Common myeloid progenitor, CD34-positive (primary cell): ENCODE measurements around the gene SASS6.

Experiments used
- CTCF ChIA-PET: fragments of 350-600 bp; sonication (Branson Sonifier 250); formaldehyde crosslinking; loops from one replicate; lab custom pipeline; 2021; ENCODE audit warnings: antibody characterized with exemption; lab: Charles Lee
- POLR2A ChIA-PET: fragments of 350-600 bp; sonication (Branson Sonifier 250); formaldehyde crosslinking; loops from one replicate; lab custom pipeline; 2021; ENCODE audit warnings: antibody characterized with exemption; lab: Charles Lee
- DNase-seq, 3 donors: peaks; one replicate each; pipeline versions ENCODE4 v3.0.0 to v3.0.0-alpha.2; 2013
- H3K27ac ChIP-seq, 2 experiments: 1 replicate in 1 of 2; 2 replicates in 1 of 2; pipeline ENCODE4 v1.7.0; 2013; ENCODE audit warnings: inconsistent platforms in 2 of 2, low read length in 2 of 2, mild to moderate bottlenecking in 2 of 2, low read depth in 1 of 2, moderate library complexity in 1 of 2; ENCODE audit not compliant: severe bottlenecking in 2 of 2, insufficient read depth in 1 of 2, poor library complexity in 1 of 2
- H3K27me3 ChIP-seq, 5 experiments: replicated peaks in 2 of 5; 1 replicate in 3 of 5; 2 replicates in 2 of 5; pipeline versions ENCODE4 v1.6.1 to v1.7.0; 2013; ENCODE audit warnings: low read length in 4 of 5, mild to moderate bottlenecking in 2 of 5, moderate library complexity in 2 of 5, inconsistent platforms in 1 of 5; ENCODE audit not compliant: insufficient read depth in 5 of 5, control insufficient read depth in 4 of 5
- H3K36me3 ChIP-seq, 4 experiments: 1 replicate in 2 of 4; 2 replicates in 2 of 4; pipeline versions ENCODE4 v1.6.1 to v1.7.0; 2013; ENCODE audit warnings: low read length in 3 of 4, control low read depth in 1 of 4, mild to moderate bottlenecking in 1 of 4; ENCODE audit not compliant: control insufficient read depth in 4 of 4, insufficient read depth in 4 of 4
- H3K4me1 ChIP-seq, 4 experiments: 1 replicate in 3 of 4; 2 replicates in 1 of 4; pipeline versions ENCODE4 v1.6.1 to v1.7.1; 2013; ENCODE audit warnings: low read length in 3 of 4, mild to moderate bottlenecking in 3 of 4, control low read depth in 1 of 4, inconsistent platforms in 1 of 4, moderate library complexity in 1 of 4; ENCODE audit not compliant: control insufficient read depth in 4 of 4, insufficient read depth in 4 of 4; ENCODE audit errors: control extremely low read depth in 1 of 4
- H3K4me3 ChIP-seq, 7 experiments: 1 replicate in 4 of 7; 2 replicates in 3 of 7; pipeline versions ENCODE4 v1.5.1 to v1.7.0; 2013; ENCODE audit warnings: mild to moderate bottlenecking in 7 of 7, low read length in 6 of 7, moderate library complexity in 6 of 7, inconsistent platforms in 2 of 7, low read depth in 2 of 7, control low read depth in 1 of 7; ENCODE audit not compliant: insufficient read depth in 4 of 7, control insufficient read depth in 1 of 7; ENCODE audit errors: extremely low read depth in 1 of 7
- H3K9me3 ChIP-seq, 5 experiments: 1 replicate in 4 of 5; 2 replicates in 1 of 5; pipeline versions ENCODE4 v1.6.1 to v1.7.1; 2013; ENCODE audit warnings: low read length in 4 of 5, mild to moderate bottlenecking in 2 of 5, inconsistent platforms in 1 of 5, low read depth in 1 of 5, moderate library complexity in 1 of 5; ENCODE audit not compliant: control insufficient read depth in 4 of 5, insufficient read depth in 2 of 5; ENCODE audit errors: control extremely low read depth in 1 of 5
- WGBS: methylation state at CpG from one replicate; pipeline ENCODE4 v1.1.5; 2013; ENCODE audit not compliant: insufficient coverage; 5-methylcytosine and 5-hydroxymethylcytosine counted together

The SASS6 gene

GRCh38 chr1:100162881-100163280, 30.2 kb upstream of the SASS6 start:
- CTCF ChIA-PET = interaction anchor here (0.6 kb wide), 1 partner anchor 311 kb away, joined by 3 read pairs; no protein-coding TSS in a partner anchor
- Histone ChIP-seq H3K36me3 (no peaks in the 10 kb centered on the region), H3K9me3 (peaks cover 0 to 1% (median 0%) of the 10 kb centered on the region in 5 experiments), H3K27me3 (no peaks in the 10 kb centered on the region), H3K4me1 (no peaks in the 10 kb centered on the region), H3K27ac (no peak overlapping the region), H3K4me3 (no peak overlapping the region)
- DNase-seq = no peak
- POLR2A ChIA-PET = no interaction called here

- Histone ChIP-seq H3K36me3 (peaks cover 0 to 24% (median 11%) of the 10 kb centered on the region in 4 experiments), H3K27me3 (no peaks in the 10 kb centered on the region), H3K4me3 (no peak overlapping the region), H3K27ac (no peak overlapping the region), H3K4me1 (no peaks in the 10 kb centered on the region), H3K9me3 (no peaks in the 10 kb centered on the region)
- POLR2A ChIA-PET = no interaction called here
- no peak for DNase-seq
- no CpG with 5 or more reads among the region's 4 CpGs for WGBS
- CTCF ChIA-PET = no interaction called here
Observed at GRCh38 chr1:100152271-100152670, 19.5 kb upstream of the SASS6 start.

DNA sequence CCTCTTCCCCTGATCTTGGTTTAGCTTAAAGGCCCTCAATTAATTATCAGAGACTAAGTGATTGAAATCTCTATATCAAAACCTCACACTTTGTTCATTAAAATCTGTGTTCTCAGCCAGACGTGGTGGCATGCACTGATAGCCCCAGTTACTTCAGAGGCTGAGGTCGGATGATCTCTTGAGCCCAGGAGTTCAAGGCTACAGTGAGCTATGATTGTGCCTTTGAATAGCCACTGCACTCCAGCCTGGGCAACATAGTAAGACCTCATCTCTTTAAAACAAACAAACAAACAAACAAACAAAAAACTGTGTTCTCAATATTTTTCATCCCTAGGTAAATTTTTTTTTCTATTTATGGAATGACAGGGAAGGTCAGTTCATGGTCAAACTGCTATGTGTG, 18.9 kb upstream of the SASS6 start:
- POLR2A ChIA-PET = no interaction called here
- no peaks in the 10 kb centered on the region for H3K4me1 ChIP-seq
- H3K4me3 ChIP-seq = no peak overlapping the region
- H3K9me3 ChIP-seq = no peaks in the 10 kb centered on the region
- 78% methylated on average over 1 of the region's 2 CpGs for WGBS
- H3K36me3 ChIP-seq = peaks cover 0 to 27% (median 13%) of the 10 kb centered on the region in 4 experiments
- H3K27me3 ChIP-seq = no peaks in the 10 kb centered on the region
- no peak for DNase-seq
- no peak overlapping the region for H3K27ac ChIP-seq
- CTCF ChIA-PET = no interaction called here

GRCh38 chr1:100147875-100148274, 15.1 kb upstream of the SASS6 start:
- no peak for DNase-seq
- Histone ChIP-seq H3K9me3 (no peaks in the 10 kb centered on the region), H3K27ac (no peak overlapping the region), H3K4me3 (no peak overlapping the region), H3K4me1 (no peaks in the 10 kb centered on the region), H3K36me3 (peaks cover 17 to 64% (median 29%) of the 10 kb centered on the region in 4 experiments), H3K27me3 (no peaks in the 10 kb centered on the region)
- POLR2A ChIA-PET = no interaction called here
- CTCF ChIA-PET = interaction anchor here (0.9 kb wide), 1 partner anchor 305 kb away, joined by 4 read pairs; no protein-coding TSS in a partner anchor
- 100% methylated on average over 1 of the region's 4 CpGs for WGBS

DNA sequence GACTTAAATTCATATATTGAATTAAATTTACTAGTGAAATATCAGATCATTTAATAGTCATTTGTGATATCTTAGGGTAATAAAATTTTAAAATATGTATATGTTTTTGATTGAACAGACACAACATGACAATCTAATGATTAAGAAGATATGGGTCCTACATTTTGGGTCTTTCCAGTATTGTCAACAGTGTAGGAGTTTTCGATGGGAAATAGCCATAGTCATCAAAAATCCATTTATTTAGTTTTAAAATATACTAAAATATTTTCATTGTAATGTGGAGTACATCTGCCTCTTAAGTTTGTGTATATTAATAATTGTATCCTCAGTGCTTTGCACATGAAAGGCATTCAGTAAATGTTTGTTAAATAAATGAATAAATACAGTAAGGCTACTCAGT, 14.2 kb upstream of the SASS6 start:
- no peaks in the 10 kb centered on the region for H3K27me3 ChIP-seq
- no peak for DNase-seq
- H3K4me1 ChIP-seq = no peaks in the 10 kb centered on the region
- no peak overlapping the region for H3K27ac ChIP-seq
- ChIA-PET POLR2A (no interaction called here), CTCF (no interaction called here)
- peaks cover 21 to 73% (median 34%) of the 10 kb centered on the region in 4 experiments for H3K36me3 ChIP-seq
- H3K9me3 ChIP-seq = no peaks in the 10 kb centered on the region
- H3K4me3 ChIP-seq = no peak overlapping the region
- WGBS = no CpG with 5 or more reads among the region's 1 CpG

DNA sequence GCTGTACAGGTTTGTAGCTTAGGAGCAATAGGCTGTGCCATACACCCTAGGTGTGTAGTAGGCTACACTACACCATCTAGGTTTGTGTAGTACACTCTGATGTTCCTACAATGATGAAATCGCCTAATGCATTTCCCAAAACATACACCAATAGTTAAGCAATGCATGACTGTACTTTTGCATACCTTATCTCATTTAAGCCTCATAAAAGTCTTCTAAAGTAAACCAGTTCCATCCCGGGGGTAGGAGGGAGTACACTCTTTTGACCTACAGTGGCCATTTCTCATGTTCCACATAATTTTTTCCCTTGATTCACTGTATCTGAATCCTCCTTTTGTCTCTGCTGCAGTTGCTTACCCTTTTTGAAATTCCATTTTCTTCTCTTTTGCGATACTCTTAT, 12.4 kb upstream of the SASS6 start:
- CTCF ChIA-PET = interaction anchor here (0.7 kb wide), 1 partner anchor 103 kb away, joined by 3 read pairs; no protein-coding TSS in a partner anchor
- no peaks in the 10 kb centered on the region for H3K4me1 ChIP-seq

DNA sequence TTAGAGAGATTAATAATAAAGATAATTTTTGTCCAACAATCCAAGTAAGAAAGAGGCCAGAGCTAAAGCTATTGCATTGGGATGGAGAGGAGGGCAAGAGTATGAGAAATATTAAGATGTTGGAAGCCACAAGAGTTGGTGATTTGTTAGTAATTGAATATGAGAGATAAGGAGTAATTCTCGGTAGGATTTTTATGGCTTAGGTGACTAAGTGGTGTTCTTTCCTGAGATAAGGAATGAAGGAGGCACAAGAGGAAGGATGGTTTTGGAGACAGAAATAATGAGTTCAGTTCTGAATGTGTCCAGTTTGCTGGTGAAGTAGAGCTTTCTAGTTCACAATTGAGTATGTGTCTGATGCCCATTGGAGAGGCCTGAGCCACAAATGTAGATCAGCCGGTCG, 9.6 kb upstream of the SASS6 start:
- ChIA-PET CTCF (no interaction called here), POLR2A (no interaction called here)
- no peak overlapping the region for H3K4me3 ChIP-seq
- WGBS = 96% methylated on average over 3 of the region's 3 CpGs
- no peak for DNase-seq
- H3K27ac ChIP-seq = no peak overlapping the region
- no peaks in the 10 kb centered on the region for H3K27me3 ChIP-seq
- H3K9me3 ChIP-seq = no peaks in the 10 kb centered on the region
- H3K36me3 ChIP-seq = peaks cover 30 to 91% (median 60%) of the 10 kb centered on the region in 4 experiments
- no peaks in the 10 kb centered on the region for H3K4me1 ChIP-seq

More for the DNA sequence above, 12.4 kb upstream of the SASS6 start:
- no peak overlapping the region for H3K27ac ChIP-seq
- POLR2A ChIA-PET = no interaction called here
- no peak for DNase-seq
- no peaks in the 10 kb centered on the region for H3K9me3 ChIP-seq
- 94% methylated on average over 3 of the region's 3 CpGs for WGBS
- peaks cover 28 to 87% (median 45%) of the 10 kb centered on the region in 4 experiments for H3K36me3 ChIP-seq
- H3K27me3 ChIP-seq = no peaks in the 10 kb centered on the region
- no peak overlapping the region for H3K4me3 ChIP-seq
